ENCODE measurements around the gene RAB26.
"Not testable (repeated sequence)": the region's sequence is repeated elsewhere in the genome, so short reads cannot be mapped to it uniquely, and the experiment has no call there.

DNA sequence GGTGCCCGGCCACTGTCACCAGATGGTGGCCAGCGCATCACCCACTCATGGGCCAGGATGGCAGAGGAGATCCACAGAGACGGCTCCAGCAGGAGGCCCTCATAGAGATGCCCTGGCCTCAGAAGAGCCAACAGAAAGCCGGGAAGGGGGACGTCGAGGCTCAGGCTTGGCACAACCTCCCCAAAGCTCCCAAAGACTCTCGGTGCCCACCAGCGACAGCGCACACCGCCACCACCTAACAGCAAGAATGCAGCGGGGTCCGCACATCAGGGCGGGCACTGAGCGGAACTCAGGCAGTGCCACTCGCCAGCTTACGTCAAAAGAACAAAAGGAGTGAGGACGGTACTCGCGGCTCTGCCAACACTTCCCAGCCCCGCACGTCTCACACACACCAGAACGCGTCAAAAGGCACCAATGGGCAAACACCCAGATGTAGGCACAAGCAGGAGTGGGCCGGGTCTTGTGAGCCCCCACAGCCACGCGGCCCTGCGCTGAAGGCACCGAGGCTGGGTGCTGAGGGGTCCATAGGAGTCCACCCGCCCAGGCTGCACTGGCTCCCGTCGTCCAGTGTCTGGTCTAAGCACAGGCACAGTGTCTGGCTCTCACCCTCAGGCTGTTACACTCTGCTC is 21.4 kb upstream of the RAB26 start:
- TF ChIP-seq, protein P1, sequence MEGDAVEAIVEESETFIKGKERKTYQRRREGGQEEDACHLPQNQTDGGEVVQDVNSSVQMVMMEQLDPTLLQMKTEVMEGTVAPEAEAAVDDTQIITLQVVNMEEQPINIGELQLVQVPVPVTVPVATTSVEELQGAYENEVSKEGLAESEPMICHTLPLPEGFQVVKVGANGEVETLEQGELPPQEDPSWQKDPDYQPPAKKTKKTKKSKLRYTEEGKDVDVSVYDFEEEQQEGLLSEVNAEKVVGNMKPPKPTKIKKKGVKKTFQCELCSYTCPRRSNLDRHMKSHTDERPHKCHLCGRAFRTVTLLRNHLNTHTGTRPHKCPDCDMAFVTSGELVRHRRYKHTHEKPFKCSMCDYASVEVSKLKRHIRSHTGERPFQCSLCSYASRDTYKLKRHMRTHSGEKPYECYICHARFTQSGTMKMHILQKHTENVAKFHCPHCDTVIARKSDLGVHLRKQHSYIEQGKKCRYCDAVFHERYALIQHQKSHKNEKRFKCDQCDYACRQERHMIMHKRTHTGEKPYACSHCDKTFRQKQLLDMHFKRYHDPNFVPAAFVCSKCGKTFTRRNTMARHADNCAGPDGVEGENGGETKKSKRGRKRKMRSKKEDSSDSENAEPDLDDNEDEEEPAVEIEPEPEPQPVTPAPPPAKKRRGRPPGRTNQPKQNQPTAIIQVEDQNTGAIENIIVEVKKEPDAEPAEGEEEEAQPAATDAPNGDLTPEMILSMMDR (IDR thresholded peaks at IDR 0.05) = not testable (repeated sequence)
- not testable (repeated sequence) for TF ChIP-seq EZH2phosphoT487 (IDR thresholded peaks at IDR 0.05)

All from neural progenitor cell (in vitro differentiated cells).